NOMO-1 treated with DMSO at 0.1 percent for 48 hours (cell line): ENCODE data around the gene TFB2M.
"Not testable (repeated sequence)": the region's sequence is repeated elsewhere in the genome, so short reads cannot be mapped to it uniquely, and the experiment has no call there.

Experiments
- DNase-seq: peaks from one replicate; lab custom pipeline; 2025; ENCODE audit not compliant: unreplicated experiment; lab: John Stamatoyannopoulos, UW

Gene TFB2M

DNA sequence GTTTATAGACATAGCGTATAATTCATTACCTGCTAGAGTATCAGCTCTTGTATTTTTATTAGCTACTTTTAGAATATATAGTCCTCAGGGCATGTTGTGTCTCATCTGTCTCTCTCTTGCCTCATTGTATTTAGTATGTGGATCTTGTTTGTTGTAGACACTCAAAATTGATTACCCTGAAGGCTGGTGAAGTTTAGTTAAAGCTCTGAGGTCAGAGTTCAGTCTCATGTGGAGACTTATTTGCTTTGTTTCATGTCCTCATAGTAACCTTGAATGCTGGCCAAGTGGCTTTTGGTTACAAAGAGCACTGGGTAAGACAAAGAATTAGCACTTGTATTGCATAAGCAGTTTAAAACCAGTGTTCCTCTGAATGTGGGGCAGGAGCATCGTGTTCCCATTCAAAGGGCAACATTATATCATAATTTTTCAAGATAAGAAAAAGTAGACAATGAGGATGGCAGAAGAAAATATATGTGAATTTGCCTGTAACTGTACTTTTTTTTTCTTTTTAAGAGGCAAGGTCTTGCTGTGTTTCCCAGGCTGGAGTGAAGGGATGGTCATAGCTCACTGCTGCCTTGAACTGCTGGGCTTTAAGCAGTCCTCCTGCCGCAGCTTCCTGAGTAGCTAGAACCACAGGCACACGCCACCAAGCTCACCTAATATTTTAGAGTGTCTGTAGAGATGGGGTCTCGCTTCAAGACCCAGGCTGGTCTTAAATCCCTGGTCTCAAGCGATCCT is 17.6 kb upstream of the TFB2M start:
- peak; percentile 33 for DNase-seq

GRCh38 chr1:246583056-246583440 is 17.0 kb upstream of the TFB2M start:
- no peak for DNase-seq

DNA sequence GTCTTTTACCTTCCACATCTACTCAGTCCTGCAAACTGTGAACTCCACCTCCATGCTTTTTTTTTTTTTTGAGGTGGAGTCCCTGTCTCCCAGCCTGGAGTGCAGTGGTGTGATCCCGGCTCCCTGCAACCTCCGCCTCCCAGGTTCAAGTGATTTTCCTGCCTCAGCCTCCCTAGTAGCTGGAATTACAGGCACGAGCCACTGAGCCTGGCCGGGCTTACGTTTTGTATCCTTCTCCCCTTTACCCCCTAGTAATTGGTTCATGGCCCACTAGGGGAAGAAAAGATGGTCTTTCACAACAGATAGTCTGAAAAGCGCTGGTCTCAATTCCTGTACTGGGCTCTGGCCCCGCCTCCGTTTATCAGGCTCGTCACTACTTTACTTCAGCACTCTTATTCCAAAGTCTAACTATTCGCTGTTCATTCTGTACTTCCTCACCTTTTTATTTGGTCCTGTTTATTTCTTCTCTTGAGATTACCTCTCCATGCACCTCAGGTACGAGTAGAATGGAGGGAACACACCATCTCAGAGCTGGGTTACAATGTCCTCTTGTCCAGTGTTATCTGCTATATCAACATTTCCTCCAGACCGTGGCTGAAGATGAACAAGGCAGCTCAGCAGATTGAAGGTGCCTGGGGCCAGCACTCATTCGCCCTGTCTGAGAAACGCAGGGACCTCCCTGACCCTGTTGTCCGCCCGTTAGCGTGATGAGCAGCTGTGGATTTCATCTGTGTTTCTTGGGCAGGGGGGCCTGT is 16.4 kb upstream of the TFB2M start:
- DNase-seq = no peak

DNA sequence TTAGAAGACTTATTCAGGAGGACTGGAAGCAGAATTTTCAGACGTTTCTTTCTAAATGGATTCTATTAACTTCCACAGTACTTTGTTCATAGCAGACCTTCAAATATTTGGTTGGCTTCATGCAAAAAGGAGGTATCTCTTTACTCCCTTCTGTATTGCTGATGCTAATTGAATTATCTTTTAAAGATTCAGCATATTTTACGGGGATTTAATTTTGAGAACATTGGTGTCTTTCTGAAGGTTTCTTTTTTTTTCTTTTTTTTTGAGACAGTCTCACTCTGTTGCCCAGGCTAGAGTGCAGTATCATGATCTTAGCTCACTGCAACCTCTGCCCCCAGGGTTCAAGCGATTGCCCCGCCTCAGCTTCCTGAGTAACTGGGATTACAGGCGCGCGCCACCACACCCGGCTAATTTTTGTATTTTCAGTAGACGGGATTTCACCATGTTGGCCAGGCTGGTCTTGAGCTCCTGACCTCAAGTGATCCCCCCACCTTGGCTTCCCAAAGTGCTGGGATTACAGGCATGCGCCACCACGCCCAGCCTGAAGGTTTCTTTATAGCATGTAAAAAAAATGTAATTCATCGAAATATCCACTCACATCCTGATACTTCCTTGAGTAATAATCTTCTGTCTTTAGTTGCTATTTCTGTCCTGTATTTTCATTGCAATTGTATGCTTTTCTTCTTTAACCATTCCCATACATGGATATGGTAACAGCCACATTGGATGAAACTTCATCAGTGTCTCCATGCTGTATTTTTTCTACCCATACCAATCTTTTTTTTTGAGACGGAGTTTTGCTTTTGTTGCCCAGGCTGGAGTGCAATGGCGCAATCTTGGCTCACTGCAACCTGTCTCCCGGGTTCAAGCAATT is 14.7 kb upstream of the TFB2M start:
- no peak for DNase-seq

DNA sequence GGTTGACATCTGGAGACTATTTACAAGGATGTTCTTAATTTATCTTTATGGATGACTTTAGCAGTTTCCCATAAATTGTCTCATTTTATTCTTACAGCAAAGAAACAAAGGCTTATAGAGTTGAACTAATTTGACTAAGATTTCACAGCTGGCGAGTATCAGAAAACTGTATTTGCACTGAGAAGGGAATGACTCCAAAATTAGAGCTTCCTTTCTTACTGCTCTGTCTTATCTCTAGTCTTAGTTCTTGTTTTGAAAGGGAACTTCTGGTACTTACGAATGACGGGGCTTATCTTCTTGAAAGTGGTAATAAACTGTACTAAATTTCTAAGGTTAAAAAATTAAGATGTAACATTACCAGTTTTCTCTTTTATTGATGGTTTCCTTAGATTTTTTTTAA is 13.8 kb upstream of the TFB2M start:
- DNase-seq = peak; percentile 46

- DNase-seq = no peak
Observed at GRCh38 chr1:246577720-246578106, 11.7 kb upstream of the TFB2M start.

DNA sequence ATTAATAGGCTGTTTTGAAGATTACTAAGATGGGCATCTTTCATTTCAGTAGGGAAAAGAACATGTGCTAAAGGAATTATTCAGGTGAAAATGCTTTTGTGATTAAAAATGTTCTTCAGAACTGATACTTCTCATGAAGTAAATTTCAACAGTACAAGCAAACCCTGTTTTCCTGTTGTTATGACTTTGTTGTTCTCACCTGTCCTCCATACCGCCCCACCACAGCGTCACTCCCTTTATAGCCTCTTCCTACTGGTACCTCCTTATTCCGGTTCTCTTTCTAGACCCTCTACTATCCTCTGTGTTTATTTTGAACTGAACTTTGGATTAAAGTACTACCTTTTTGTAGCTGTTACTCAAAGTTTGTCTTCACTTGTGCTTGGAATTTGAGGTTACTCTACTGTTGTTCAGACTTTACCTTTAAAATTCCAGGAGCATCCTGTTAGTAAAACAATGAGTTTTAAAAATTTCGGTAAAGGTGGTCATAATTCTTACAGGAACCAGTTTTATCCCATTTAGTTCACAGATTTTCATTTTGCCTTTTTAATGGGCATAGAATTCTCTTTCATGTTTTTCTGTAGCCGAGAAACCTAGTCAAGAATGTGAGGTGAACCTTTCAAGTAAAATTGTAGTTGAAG is 11.1 kb upstream of the TFB2M start:
- DNase-seq = no peak

GRCh38 chr1:246576709-246577032 is 10.6 kb upstream of the TFB2M start:
- no peak for DNase-seq

- peak; percentile 30 for DNase-seq
Observed at GRCh38 chr1:246573491-246573890, 7.4 kb upstream of the TFB2M start.

- peak; percentile 19 for DNase-seq
Observed at GRCh38 chr1:246572785-246573184, 6.7 kb upstream of the TFB2M start.

DNA sequence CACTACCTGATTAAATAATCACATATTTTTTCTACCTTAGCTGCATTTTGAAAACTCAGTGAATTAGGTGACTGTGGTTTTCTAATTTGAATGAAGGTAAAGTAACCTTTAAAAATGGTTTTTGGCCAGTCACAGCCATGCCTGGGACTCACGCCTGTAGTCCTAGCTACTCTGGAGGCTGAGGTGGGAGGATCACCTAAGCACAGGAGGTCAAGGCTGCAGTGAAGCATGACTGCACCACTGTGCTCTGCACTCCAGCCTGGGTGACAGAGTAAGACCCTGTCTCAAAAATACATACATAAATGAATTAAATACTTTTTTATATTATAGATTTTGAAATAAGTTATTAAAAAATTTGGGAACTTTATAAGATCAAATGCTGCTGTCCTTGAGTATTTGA is 5.9 kb upstream of the TFB2M start:
- no peak for DNase-seq

GRCh38 chr1:246571309-246571708 is 5.2 kb upstream of the TFB2M start:
- DNase-seq = peak; percentile 76

GRCh38 chr1:246569248-246570238 is 3.5 kb upstream of the TFB2M start:
- DNase-seq = peak; percentile 23

- DNase-seq = no peak
Observed at GRCh38 chr1:246567646-246568235, 1.7 kb upstream of the TFB2M start.

DNA sequence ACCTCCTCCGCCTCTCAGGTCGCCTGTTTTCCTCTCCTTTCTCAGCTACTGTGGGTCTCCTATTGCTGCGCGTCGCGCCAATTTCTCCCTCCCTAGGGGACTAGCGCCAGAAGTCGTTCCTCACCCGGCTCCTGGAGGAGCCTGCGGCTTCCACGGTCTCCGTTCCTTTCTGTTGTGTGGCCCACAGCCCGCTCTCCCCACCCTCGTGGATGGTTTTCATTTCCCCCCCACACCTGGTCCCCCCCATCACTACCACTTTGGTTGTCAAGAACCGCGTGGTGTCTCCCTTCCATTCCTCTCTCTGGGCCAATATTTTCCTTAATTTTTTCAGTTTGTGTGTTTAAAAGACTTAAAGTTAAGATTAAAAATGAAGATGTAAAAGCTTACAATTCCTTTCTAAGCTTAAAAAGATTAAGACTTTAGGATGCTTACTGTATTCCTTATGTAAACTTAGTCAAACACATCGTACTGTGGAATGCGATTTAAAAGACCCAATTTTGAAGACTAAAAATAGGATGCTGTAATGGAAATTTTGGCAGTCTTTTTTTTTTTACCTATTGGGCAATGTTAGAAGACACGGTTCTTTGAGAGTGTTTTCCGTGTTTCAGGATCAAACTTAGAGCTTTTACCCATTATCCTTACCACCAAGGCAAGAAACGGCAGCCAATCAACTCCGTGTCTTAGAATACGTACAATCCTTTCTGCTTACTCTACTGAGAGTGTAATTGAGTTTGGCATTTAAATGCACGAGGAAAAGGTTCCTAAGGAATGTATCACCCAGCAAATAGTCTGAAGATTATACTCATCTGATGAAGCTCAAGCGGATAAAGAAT is 968 bp upstream of the TFB2M start:
- peak; percentile 25 for DNase-seq

DNA sequence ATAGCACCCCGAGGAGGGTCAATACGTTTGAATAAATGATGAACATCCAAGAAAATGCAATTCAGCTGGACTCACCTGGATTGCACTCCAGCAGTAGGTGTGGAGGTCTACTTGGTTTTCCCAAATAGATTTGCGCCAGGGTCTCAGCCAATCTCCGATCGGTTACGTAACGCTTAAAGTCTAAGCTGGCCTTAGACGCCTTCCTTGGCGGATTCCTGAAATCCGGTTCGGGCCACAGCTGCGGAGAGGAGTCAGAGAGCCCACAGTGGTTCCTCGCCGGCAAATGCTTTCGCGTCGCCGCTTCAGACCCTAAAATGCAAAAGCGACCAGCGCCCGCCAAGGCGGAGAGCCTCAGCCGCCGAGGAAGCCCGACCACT is 322 bp downstream of the TFB2M start:
- DNase-seq = no peak

DNA sequence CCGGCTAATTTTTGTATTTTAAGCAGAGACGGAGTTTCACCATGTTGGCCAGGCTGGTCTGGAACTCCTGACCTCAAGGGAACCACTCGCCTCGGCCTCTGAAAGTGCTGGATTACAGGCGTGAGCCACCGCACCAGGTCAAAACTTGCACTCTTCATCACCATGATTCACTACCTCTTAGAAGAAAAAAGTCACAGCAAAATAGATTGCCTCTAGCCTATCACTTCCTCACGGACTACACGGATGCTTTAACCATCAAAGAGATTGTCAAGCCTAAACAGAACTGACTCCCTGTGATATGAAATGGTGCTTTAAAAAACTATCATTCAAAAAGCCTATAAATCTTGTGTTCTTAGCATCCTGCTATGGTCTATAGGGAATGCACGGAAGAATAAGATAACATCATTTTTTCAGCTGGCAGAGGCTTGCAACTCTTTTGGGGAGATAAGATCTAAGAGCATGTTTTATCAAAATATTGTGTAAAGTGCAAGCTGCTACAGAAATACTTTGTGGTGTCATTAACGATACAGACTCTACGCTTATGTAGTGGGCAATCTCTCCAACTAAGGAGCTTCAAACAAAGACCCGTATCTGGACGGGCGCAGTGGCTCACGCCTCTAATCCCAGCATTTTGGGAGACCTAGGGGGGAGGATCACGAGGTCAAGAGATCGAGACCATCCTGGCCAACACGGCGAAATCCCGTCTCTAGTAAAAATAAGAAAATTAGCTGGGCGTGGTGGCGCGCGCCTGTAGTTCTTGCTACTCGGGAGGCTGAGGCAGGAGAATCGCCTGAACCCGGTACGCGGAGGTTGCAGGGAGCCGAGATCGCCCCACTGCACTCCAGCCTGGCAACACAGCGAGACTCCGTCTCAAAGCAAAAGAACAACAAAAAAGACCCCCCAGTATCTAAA is 966 bp downstream of the TFB2M start:
- no peak for DNase-seq

DNA sequence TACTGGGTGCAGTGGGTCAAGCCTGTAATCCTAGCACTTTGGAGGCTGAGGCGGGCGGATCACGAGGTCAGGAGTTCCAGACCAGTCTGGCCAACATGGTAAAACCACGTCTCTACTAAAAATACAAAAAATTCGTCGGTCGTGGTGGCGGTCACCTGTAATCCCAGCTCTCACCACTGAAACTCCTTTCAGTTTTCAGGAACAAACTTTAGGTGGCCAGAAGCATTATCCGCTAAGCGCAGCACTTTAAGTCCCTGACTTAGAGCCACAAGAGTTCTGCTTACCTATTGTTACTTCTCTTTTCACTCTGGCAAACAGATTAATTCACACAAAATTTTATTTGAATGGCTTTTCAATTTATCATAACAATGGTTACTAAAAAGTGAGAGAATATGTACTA is 5.2 kb downstream of the TFB2M start:
- DNase-seq = not testable (repeated sequence)
